HG03025 (cell line): Measurements from ENCODE around the gene PER1.

Experiments used
- ATAC-seq: cut with Tn5 transposase; IDR thresholded peaks from one replicate; pipeline ENCODE4 v1.9.1; 2021; ENCODE audit warnings: mild to moderate bottlenecking, moderate library complexity; ENCODE audit not compliant: unreplicated experiment, low FRiP score

PER1 gene

GRCh38 chr17:8100763-8101162 lies 51.4 kb downstream of the PER1 start:
- no peak for ATAC-seq

GRCh38 chr17:8100111-8100510 lies 52.1 kb downstream of the PER1 start:
- ATAC-seq = no peak

DNA sequence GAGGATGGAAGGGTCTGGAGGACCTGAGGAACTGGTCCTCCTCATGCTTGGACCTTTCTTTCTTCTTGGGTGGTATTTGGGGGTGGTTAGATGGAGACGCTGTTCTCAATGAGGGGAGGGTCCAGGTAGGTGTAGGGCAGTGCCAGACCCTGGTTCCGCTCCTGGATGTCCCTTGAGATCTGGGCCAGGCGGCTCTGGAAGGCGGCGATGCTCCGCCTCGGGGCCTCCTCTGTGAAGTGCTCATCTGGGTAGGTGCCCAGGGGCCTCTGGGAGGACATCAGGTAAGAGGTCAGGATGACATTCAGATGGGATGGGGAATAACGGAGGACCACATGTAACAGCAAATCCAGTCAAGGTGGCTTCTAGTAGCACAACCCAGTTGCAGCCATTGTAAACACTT lies 55.7 kb downstream of the PER1 start:
- ATAC-seq = no peak

- ATAC-seq = no peak
Observed at GRCh38 chr17:8095361-8095760, 56.8 kb downstream of the PER1 start.

DNA sequence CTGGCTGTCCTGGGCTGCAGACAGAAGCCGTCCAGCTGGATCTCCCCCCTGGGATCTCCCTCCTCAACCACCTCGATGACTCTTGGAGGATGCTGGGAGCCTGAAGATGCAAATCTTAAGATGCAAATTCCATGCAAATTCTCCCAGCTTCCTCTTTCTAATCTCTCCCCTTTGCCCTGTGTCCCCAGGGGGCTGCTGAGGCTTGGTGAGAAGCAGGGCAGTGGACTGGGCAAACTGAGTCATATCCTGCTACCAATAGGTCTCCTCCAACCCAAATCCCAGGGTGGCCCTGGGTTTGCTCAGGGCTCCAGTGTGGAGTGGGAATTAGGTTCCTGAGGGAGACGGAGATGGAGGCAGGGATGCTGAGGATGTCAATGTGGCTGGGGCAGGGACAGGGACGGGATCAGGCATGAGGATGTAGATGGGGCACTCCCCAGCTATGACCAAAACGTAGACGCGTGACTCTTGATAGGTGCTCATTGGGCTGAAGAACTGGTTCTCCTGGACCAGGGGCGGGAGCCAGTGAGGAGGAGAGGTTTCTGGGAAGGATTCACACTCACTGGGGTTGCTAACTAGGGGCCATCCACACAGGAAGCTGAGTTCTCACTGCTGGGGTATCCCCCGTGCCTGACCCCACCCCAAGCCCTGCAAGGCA lies 61.0 kb downstream of the PER1 start:
- ATAC-seq = no peak
